HL-60/S4 treated with phorbol 12-myristate 13-acetate at 8.2 ng/mL for 4 days and 3 days (cell line): ENCODE data around the gene IGFBP7.

Experiments used
- in situ Hi-C: fragments of 300-500 bp; cut with MboI; formaldehyde crosslinking; loops from 2 replicates; pipeline ENCODE4 v1.15.0; 2022; ENCODE audit warnings: low sequenced_read_pairs

Gene IGFBP7

GRCh38 chr4:57098415-57098814, 11.8 kb downstream of the IGFBP7 start:
- in situ Hi-C loops = no loop called here

DNA sequence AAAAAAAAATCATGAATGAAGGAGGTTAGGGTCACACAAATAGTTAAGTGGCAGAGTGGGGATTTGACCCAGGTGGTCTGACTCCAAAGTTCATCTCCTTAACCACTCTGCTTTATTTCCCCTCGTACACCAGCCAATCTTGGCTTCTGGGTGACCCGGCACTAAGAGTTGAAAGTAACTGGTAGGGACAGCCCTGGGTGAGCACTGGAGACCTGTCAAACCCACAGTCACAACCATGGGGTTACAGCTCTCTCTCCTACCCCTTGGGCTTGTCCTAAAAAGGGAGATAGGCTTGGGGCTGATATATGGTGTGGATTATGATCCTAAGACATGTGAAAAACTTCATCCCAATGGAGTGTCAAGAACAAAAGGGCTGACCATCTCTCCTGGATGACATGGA, 12.5 kb downstream of the IGFBP7 start:
- in situ Hi-C loops = no loop called here

DNA sequence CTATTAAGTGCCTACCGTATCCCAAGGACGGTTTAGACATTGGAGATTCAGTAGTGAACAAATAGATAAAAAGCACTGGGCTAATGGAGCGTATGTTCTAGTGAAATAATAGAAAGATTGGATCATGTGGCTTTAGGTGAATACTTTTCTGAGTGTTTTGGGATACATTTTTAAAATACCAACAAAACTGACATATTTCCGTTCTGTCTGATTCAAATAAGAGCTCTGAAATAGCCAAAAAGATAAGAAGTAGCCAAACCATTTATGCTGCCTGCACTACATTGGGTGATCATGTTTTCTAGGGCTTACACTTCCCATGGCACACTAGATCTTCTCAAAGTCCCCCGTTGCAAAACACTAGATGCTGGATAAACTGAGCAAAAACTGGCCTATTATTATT, 14.2 kb downstream of the IGFBP7 start:
- in situ Hi-C loops = no loop called here

DNA sequence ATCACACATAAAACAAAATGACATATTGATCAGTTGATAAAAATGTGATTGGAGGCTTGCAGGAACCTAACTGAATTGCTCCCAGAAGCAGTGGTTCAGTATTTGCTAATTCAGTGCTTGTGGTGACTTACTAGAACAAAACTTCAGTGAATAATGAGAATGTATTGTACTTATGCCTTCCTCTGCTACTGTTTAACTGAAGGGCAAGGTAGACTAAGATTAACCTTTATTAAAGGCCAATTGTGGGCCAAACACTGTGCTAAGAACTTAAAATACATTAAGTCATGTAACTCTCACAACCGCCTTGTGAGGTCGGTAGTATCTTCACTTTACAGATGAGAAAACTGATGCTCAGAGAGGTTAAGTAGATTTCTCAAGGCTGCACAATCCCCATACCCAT, 14.9 kb downstream of the IGFBP7 start:
- in situ Hi-C loops = no loop called here

- in situ Hi-C loops = no loop called here
Observed at GRCh38 chr4:57094832-57095223, 15.4 kb downstream of the IGFBP7 start.

- in situ Hi-C loops = no loop called here
Observed at GRCh38 chr4:57093845-57094831, 16.0 kb downstream of the IGFBP7 start.

GRCh38 chr4:57091657-57092162, 18.5 kb downstream of the IGFBP7 start:
- in situ Hi-C loops = no loop called here

GRCh38 chr4:57090079-57090478, 20.1 kb downstream of the IGFBP7 start:
- in situ Hi-C loops = no loop called here

DNA sequence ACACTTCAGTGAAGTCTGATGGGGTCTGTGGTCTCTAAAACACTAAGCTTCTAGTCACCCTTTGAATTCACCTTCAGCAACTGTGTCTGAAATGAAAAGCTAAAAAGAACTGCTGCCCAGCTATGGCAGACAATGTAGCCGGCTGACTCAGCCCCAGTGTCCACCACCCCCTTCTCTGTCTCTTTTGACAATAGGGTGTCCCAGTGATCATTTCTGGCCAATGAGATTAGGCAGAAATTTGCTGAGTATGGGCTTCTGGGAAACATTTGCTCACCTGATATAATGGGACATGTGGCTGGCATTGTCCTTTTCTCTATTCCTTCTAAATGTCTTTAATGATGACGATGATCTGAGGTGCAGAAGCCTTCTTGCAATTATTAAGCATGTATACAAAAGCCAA, 20.6 kb downstream of the IGFBP7 start:
- in situ Hi-C loops = no loop called here

DNA sequence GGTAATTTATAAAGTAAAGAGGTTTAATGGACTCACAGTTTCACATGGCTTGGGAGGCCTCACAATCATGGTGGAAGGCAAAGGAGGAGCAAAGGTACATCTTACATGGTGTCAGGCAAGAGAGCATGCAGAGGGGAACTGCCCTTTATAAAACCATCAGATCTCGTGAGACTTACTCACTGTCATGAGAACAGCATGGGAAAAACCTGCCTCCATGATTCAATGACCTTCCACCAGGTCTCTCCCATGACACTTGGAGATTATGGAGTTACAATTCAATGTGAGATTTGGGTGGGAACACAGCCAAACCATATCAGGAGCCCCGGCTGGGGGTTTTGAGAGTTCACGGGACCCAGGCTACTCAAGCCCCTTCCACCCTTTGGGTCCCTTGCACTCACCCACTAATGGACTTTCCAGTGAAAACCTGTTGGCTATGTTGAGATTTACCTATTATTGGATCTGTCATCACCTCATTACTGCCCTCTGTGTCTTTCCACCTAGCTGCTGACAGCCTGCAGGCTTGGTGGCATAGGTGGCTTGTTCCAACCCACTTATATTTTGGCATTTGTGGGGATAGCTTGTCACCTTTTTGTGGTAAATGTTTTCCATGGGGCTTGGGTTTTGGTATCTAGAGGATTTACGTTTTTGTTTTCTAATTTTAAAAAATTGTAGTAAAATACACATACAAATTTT, 24.0 kb downstream of the IGFBP7 start:
- in situ Hi-C loops = no loop called here

GRCh38 chr4:57085278-57085677, 24.9 kb downstream of the IGFBP7 start:
- in situ Hi-C loops = no loop called here

- in situ Hi-C loops = no loop called here
Observed at GRCh38 chr4:57084360-57084759, 25.8 kb downstream of the IGFBP7 start.

- in situ Hi-C loops = no loop called here
Observed at GRCh38 chr4:57083090-57083489, 27.1 kb downstream of the IGFBP7 start.

DNA sequence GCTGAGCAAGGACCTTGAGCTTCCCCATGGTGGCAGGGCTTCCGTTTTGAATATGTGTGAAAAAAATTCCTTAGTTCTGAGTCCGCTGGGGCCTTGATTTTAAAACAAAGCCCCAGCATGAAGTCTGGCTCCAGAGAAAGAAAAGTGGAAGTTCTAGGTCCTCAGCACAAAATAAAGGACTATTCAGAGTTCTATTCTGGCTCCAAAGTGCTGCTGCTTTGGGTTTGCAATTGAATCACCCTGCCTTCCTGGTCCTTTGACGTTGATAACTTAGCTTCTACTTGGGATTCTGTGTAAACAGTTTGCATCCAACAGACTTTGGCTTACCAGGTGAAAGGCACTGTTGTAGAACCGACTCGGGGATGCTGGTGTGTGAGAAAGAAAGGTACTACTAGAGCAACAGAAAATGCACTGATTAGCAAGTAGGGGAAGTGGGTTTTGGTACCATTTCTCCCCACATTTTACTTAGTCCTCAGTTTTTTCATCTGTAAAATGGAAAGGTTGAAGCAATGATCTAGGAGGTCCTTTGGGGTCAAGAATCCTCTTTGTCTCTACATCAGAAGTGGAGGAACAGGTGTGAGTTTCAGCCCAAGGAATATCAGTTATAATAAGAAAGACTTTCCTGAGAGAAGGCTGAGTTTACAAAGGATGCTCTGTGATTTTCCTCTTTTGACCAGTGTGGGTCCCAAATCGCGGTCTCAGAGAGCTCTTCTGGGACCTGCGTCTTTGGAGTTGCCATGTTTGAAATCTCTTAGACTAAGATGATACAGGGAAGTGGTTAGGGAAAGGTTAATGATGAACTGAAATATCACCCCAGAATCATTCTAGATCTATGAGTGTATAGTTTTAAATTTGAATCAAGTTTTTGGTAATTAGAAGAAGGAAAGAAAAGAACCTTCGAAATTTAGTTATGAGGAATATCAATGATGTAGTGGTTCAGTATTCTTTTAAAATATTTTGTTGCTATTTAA, 28.2 kb downstream of the IGFBP7 start:
- in situ Hi-C loops = no loop called here

GRCh38 chr4:57080781-57081650, 29.2 kb downstream of the IGFBP7 start:
- in situ Hi-C loops = no loop called here

- in situ Hi-C loops = no loop called here
Observed at GRCh38 chr4:57078685-57079521, 31.3 kb downstream of the IGFBP7 start.

DNA sequence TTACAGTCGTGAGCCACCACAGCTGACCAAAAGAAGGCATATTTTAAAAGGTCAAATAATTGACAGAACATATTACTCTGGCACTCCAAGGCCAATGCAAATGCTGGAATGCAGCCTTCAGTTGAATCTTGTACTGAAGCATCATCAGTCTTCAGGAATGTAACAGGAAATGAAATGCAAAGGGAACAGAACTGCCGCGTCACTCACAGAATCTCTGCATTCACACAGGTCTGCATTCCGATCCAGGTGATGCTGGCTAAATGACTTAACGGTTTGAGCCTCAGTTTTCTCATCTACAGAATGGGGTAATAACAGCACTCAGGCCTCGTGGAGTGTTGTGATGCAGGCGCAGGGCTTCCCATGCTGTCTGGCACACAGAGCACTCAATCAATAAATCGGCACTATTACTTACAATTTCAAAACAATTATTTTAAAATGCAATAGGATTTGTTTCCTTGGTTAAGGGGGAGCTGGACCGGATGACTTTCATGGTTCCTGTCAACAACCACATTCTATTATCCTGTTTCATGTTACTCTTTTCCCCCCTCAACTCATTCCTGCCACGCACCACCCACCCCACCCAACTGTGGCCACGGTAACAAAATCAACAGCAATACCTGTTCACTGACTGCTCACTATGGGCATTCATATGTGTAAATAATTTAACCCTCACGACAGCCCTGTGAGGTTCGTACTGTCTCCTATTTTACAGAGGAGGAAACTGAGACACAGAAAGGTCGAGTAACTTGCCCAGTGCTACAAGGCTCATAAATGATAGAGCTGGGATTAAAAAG, 32.4 kb downstream of the IGFBP7 start:
- in situ Hi-C loops = no loop called here

DNA sequence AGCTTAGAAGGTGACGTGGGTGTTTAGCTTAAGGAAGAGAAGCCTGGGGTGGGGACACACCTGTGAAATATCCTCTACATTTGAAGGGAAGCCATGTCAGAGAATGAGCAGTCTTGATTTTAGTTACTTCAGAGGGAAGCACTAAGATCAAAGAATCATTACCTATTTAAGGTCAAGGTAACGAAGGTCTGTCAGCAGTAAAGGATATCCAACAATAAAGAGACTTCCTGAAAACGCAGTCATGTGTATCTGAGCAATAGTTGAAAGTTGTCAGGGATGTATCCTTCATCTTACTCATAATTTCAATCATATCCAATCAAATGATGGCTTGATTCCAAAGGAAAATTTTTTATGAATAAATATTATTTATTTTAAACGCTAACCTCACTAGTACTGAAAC, 33.5 kb downstream of the IGFBP7 start:
- in situ Hi-C loops = no loop called here
